Activated CD8-positive, alpha-beta memory T cell treated with anti-CD3 and anti-CD28 coated beads, Interleukin-2, amount 10 ng/mL, durations not matched to agents 7 days and 5 days (primary cell): ENCODE results near the gene KIF23. TPM values are rescaled to one million over a fixed set of nuclear protein-coding genes. Genes with fewer than 3 reads are reported as not detected.
A peak's percentile ranks its signal among the peaks of the same experiment; 100 is the strongest.
"Not testable (repeated sequence)": the region's sequence is repeated elsewhere in the genome, so short reads cannot be mapped to it uniquely, and the experiment has no call there.

Experiments
- ATAC-seq: fragments of 150-1000 bp; cut with Tn5 transposase; one replicate; pipeline ENCODE4 v1.10.0; 2021; ENCODE audit warnings: moderate library complexity
- CTCF ChIA-PET: fragments of 350-600 bp; sonication (Branson Sonifier 250); formaldehyde crosslinking; loops from one replicate; lab custom pipeline; 2021; ENCODE audit warnings: antibody characterized with exemption; lab: Charles Lee
- DNase-seq: peaks from one replicate; pipeline ENCODE4 v3.0.0-alpha.2; 2020
- H3K27ac Mint-ChIP-seq: one replicate; pipeline ENCODE4 v1.8.0; 2021; ENCODE audit warnings: mild to moderate bottlenecking, mixed read lengths
- H3K27me3 Mint-ChIP-seq: one replicate; pipeline ENCODE4 v1.8.0; 2021; ENCODE audit warnings: mixed read lengths
- H3K36me3 Mint-ChIP-seq: one replicate; pipeline ENCODE4 v1.8.0; 2021; ENCODE audit warnings: mild to moderate bottlenecking, mixed read lengths
- H3K4me1 Mint-ChIP-seq: one replicate; pipeline ENCODE4 v1.8.0; 2021; ENCODE audit warnings: mixed read lengths
- H3K4me3 Mint-ChIP-seq: one replicate; pipeline ENCODE4 v1.8.0; 2021; ENCODE audit warnings: mild to moderate bottlenecking, moderate library complexity, mixed read lengths
- H3K9me3 Mint-ChIP-seq: one replicate; pipeline ENCODE4 v1.8.0; 2022; ENCODE audit warnings: low read depth, mixed read lengths
- total RNA-seq, 2 experiments: library from RNA; stranded (reverse); gene quantifications; one replicate each; pipeline ENCODE4 v1.2.3, GENCODE V29; 2021

KIF23 gene
- 10 to 100 TPM; 70.9 to 81.1 TPM for total RNA-seq

- CTCF ChIA-PET = interaction anchor here (0.6 to 3.2 kb wide), 10 partner anchors 9 to 243 kb away, joined by 3 to 8 read pairs (median 4); no protein-coding TSS in a partner anchor
Observed at GRCh38 chr15:69413822-69414700, at the start of gene KIF23. TSS of gene KIF23 (plus strand) at chr15:69414349. CDS start at chr15:69414466, 117 bp downstream.

GRCh38 chr15:69367236-69367635 is 46.9 kb upstream of the KIF23 start:
- DNase-seq (no peak), ATAC-seq (no peak)
- no peaks in the 10 kb centered on the region for H3K9me3 Mint-ChIP-seq
- no peak overlapping the region for H3K4me3 Mint-ChIP-seq
- peaks cover 27% of the 10 kb centered on the region for H3K27me3 Mint-ChIP-seq
- CTCF ChIA-PET = interaction anchor here (0.7 kb wide), 1 partner anchor 23 kb away, joined by 3 read pairs; no protein-coding TSS in a partner anchor
- no peaks in the 10 kb centered on the region for H3K36me3 Mint-ChIP-seq
- H3K4me1 Mint-ChIP-seq = no peaks in the 10 kb centered on the region
- H3K27ac Mint-ChIP-seq = no peak overlapping the region

More at GRCh38 chr15:69413822-69414700, at the start of gene KIF23:
- ATAC-seq = peak; percentile 98
- Mint-ChIP-seq H3K27ac (peak within 1 kb of the TSS; percentile 77), H3K4me1 (peaks cover 23% of the 10 kb centered on the region), H3K9me3 (no peaks in the 10 kb centered on the region), H3K4me3 (peak within 1 kb of the TSS; percentile 88), H3K36me3 (peaks cover 21% of the 10 kb centered on the region), H3K27me3 (peaks cover 8% of the 10 kb centered on the region)
- DNase-seq = peak; percentile 97

DNA sequence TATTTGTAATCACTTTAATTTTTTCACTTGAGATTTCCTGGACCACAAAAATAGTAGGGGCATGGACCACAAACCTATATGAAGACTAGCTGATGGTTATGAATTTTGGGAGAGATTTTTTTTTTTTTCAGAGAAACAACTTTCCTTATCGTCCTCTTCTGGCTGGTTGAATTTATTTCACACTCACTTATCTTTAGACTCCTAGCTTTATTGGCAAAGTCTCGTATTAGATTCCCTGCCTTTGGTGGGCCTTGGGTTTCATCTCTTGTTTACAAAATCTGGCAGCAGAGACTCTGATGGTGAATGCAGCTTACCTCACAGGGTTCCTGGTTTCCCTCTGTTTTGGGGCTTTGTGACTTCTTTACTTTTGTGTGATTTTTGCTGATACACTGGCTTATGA is 44.5 kb upstream of the KIF23 start:
- DNase-seq (no peak), ATAC-seq (no peak)
- H3K36me3 Mint-ChIP-seq = no peaks in the 10 kb centered on the region
- no peaks in the 10 kb centered on the region for H3K4me1 Mint-ChIP-seq
- H3K9me3 Mint-ChIP-seq = no peaks in the 10 kb centered on the region
- peaks cover 36% of the 10 kb centered on the region for H3K27me3 Mint-ChIP-seq
- CTCF ChIA-PET = no interaction called here
- no peak overlapping the region for H3K27ac Mint-ChIP-seq
- no peak overlapping the region for H3K4me3 Mint-ChIP-seq

DNA sequence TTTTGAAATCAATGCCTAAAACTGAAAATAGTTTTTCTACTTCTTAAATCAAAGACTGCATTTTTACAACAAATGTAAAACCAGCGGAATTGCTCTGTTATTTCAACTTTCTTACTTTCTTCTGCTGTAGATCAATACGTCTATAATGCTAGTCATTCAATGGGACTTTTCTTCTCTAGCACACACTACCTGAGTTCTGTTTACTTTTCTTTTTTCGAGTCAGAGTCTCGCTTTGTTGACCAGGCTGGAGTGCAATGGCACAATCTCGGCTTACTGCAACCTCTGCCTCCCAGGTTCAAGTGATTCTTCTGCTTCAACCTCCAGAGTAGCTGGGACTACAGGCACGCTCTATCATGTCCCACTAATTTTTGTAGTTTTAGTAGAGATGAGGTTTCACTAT is 40.7 kb upstream of the KIF23 start:
- H3K27me3 Mint-ChIP-seq = peaks cover 40% of the 10 kb centered on the region
- H3K4me1 Mint-ChIP-seq = no peaks in the 10 kb centered on the region
- no peak for DNase-seq
- no peak overlapping the region for H3K4me3 Mint-ChIP-seq
- H3K9me3 Mint-ChIP-seq = no peaks in the 10 kb centered on the region
- CTCF ChIA-PET = no interaction called here
- no peak for ATAC-seq
- no peak overlapping the region for H3K27ac Mint-ChIP-seq
- H3K36me3 Mint-ChIP-seq = no peaks in the 10 kb centered on the region

DNA sequence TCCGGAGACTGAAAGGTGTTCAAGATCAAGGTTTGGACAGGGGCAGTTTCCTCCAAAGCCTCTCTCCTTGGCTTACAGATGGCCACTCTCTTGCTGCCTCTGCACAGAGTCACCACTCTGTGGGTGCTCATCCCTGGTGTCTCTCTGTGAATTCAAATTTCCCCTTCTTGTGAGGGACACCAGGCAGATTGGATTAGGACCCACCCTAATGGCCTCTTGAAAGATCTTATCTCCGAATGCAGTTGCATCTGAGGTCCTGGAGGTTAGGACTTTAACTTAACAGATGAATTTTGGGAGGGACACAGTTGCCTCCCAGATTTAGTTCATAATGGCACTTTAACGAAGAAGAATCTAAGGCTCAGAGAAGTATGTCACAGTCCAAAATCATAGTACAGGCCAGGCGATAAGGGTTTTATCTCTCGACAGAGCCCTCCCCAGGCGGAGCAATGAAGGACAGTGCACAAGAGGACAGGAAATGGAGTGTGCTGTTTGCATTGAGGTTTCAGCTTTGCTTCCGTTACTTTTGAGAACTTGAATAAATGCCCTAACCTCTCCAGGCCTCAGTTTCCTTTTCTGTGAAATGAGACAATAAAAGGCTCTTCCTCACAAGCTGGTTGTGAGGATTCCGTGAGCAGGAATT is 38.9 kb upstream of the KIF23 start:
- CTCF ChIA-PET = no interaction called here
- H3K27ac Mint-ChIP-seq = no peak overlapping the region
- H3K9me3 Mint-ChIP-seq = no peaks in the 10 kb centered on the region
- DNase-seq (no peak), ATAC-seq (no peak)
- H3K4me3 Mint-ChIP-seq = no peak overlapping the region
- H3K27me3 Mint-ChIP-seq = peaks cover 36% of the 10 kb centered on the region
- H3K4me1 Mint-ChIP-seq = no peaks in the 10 kb centered on the region
- H3K36me3 Mint-ChIP-seq = no peaks in the 10 kb centered on the region

GRCh38 chr15:69377216-69377970 is 36.8 kb upstream of the KIF23 start:
- Mint-ChIP-seq H3K36me3 (no peaks in the 10 kb centered on the region), H3K9me3 (no peaks in the 10 kb centered on the region), H3K27me3 (peaks cover 33% of the 10 kb centered on the region), H3K4me1 (no peaks in the 10 kb centered on the region), H3K4me3 (no peak overlapping the region), H3K27ac (no peak overlapping the region)
- DNase-seq (no peak), ATAC-seq (no peak)
- CTCF ChIA-PET = no interaction called here

GRCh38 chr15:69380100-69380725 is 33.9 kb upstream of the KIF23 start:
- Mint-ChIP-seq H3K36me3 (no peaks in the 10 kb centered on the region), H3K9me3 (no peaks in the 10 kb centered on the region), H3K27me3 (peaks cover 14% of the 10 kb centered on the region), H3K4me3 (no peak overlapping the region), H3K4me1 (no peaks in the 10 kb centered on the region), H3K27ac (no peak overlapping the region)
- CTCF ChIA-PET = no interaction called here
- no peak for DNase-seq
- no peak for ATAC-seq

DNA sequence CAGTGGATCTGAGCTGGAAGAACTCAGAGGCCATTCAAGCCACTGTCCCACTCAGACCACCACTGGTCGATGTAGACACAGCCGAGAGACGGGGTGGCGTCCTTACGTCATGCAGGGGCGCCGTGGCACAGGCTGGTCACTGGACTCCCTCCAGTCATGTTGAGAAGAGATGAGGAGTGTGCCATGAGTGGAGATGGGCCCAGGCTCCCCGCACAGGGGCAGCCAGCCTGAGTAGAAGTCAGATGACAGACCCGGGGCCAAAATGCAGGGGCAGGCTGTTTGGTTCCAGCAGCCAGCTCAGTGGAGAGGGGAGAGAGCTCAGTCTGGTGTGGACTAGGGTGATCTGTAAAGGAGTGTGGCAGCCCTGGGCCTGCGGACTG is 33.4 kb upstream of the KIF23 start:
- H3K27me3 Mint-ChIP-seq = peaks cover 13% of the 10 kb centered on the region
- CTCF ChIA-PET = interaction anchor here (1.1 kb wide), 1 partner anchor 9 kb away, joined by 3 read pairs; no protein-coding TSS in a partner anchor
- no peak overlapping the region for H3K27ac Mint-ChIP-seq
- no peak for DNase-seq
- H3K36me3 Mint-ChIP-seq = no peaks in the 10 kb centered on the region
- no peaks in the 10 kb centered on the region for H3K9me3 Mint-ChIP-seq
- no peaks in the 10 kb centered on the region for H3K4me1 Mint-ChIP-seq
- no peak overlapping the region for H3K4me3 Mint-ChIP-seq
- no peak for ATAC-seq

DNA sequence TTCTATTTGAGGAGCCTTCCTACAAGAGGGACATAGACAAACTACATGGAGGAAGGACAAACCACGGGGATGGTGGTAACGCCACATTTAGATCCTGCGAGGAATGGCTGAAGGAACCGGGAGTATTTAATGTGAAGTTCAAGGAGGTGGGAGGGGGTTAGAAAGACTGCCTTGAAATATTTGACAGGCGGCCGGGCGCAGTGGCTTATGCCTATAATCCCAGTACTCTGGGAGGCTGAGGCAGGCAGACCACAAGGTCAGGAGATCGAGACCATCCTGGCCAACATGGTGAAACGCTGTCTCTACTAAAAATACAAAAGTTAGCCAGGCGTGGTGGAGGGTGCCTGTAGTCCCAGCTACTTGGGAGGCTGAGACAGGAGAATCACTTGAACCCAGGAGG is 32.0 kb upstream of the KIF23 start:
- not testable (repeated sequence) for H3K4me3 Mint-ChIP-seq, H3K9me3 Mint-ChIP-seq, H3K27me3 Mint-ChIP-seq, H3K4me1 Mint-ChIP-seq, H3K36me3 Mint-ChIP-seq, H3K27ac Mint-ChIP-seq, DNase-seq, ATAC-seq
- CTCF ChIA-PET = interaction anchor here (1.3 kb wide), 1 partner anchor 13 kb away, joined by 7 read pairs; no protein-coding TSS in a partner anchor

DNA sequence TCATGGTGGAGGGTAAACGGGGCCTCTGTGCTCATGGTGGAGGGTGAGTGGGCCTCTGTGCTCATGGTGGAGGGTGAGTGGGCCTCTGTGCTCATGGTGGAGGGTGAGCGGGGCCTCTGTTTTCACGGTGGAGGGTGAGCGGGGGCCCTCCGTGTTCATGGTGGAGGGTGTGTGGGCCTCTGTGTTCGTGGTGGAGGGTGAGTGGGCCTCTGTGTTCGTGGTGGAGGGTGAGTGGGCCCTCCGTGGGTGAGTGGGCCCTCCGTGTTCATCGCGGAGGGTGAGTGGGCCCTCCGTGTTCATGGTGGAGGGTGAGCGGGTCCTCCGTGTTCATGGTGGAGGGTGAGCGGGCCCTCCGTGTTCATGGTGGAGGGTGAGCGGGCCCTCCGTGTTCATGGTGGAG is 30.1 kb upstream of the KIF23 start:
- CTCF ChIA-PET, H3K4me1 Mint-ChIP-seq, H3K9me3 Mint-ChIP-seq, H3K4me3 Mint-ChIP-seq, DNase-seq, H3K27me3 Mint-ChIP-seq, H3K27ac Mint-ChIP-seq, ATAC-seq, H3K36me3 Mint-ChIP-seq: not testable (repeated sequence)

- H3K36me3 Mint-ChIP-seq = no peaks in the 10 kb centered on the region
- DNase-seq = no peak
- CTCF ChIA-PET = no interaction called here
Observed at GRCh38 chr15:69384626-69385598, 29.2 kb upstream of the KIF23 start.

GRCh38 chr15:69385831-69386230 is 28.3 kb upstream of the KIF23 start:
- Mint-ChIP-seq H3K4me1 (no peaks in the 10 kb centered on the region), H3K36me3 (no peaks in the 10 kb centered on the region), H3K9me3 (no peaks in the 10 kb centered on the region), H3K4me3 (no peak overlapping the region), H3K27ac (no peak overlapping the region), H3K27me3 (peaks cover 3% of the 10 kb centered on the region)
- DNase-seq = no peak
- no peak for ATAC-seq
- CTCF ChIA-PET = no interaction called here

More at GRCh38 chr15:69384626-69385598, 29.2 kb upstream of the KIF23 start:
- Mint-ChIP-seq H3K27me3 (peaks cover 3% of the 10 kb centered on the region), H3K4me3 (no peak overlapping the region), H3K4me1 (no peaks in the 10 kb centered on the region), H3K9me3 (no peaks in the 10 kb centered on the region), H3K27ac (no peak overlapping the region)
- ATAC-seq = no peak
